HL-60 (cell line): Measurements from ENCODE around the gene SMCO3.

Experiments
- DNase-seq, 2 experiments: peaks; one replicate each; pipeline ENCODE4 v3.0.0-alpha.2; 2010 to 2020; ENCODE audit warnings: low read depth in 1 of 2, low spot score in 1 of 2
- H3K27ac ChIP-seq: fragments of 250-450 bp; sonication (Bioruptor Pico); replicated peaks from 2 replicates; pipeline ENCODE4 v1.5.1; 2020; ENCODE audit warnings: mild to moderate bottlenecking, moderate library complexity
- H3K27me3 ChIP-seq: fragments of 250-450 bp; sonication (Bioruptor Pico); 2 replicates; pipeline ENCODE4 v1.5.1; 2021; ENCODE audit warnings: mild to moderate bottlenecking, moderate library complexity; ENCODE audit not compliant: insufficient read depth, poor library complexity, severe bottlenecking
- H3K4me3 ChIP-seq: replicated peaks from 2 replicates; pipeline ENCODE4 v1.5.1; 2011; ENCODE audit warnings: mild to moderate bottlenecking, control low read depth, low read length; ENCODE audit not compliant: insufficient read depth
- GABPA ChIP-seq: IDR thresholded peaks from 2 replicates; pipeline ENCODE4 v1.6.1; 2012; ENCODE audit warnings: low read depth
- POLR2AphosphoS5 ChIP-seq: IDR thresholded peaks from 2 replicates; pipeline ENCODE4 v1.6.1; 2012; ENCODE audit warnings: low read depth
- SPI1 ChIP-seq: IDR thresholded peaks from 2 replicates; pipeline ENCODE4 v1.6.1; 2012; ENCODE audit warnings: low read depth, mild to moderate bottlenecking, borderline replicate concordance
- TF ChIP-seq, protein P1 (sequence below): IDR thresholded peaks from one replicate; pipeline ENCODE4 v1.5.1; 2011; ENCODE audit warnings: low read length, control low read depth, inconsistent platforms; ENCODE audit not compliant: insufficient read depth
- TF ChIP-seq, protein P2 (sequence below): IDR thresholded peaks from 2 replicates; pipeline ENCODE4 v1.6.1; 2012; ENCODE audit warnings: low read depth; ENCODE audit not compliant: insufficient replicate concordance

Gene SMCO3

DNA sequence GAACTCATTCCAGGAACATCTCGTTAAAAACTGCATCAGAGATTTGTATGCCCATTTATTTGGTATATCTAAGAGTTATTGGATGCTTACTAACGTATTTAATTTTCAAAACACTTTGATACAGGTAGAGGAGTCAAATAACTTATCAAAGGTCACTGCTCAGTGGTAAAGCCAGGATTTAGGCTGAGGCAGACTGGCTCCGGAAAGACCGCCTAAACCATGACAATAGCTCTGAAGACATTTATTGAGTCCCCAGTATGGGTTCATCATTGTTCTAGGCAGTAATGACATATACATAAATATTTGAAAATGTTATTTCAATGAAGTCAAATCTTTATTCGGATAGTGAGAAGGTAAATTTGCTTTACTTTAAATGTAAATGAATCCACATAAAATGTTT is 41.0 kb downstream of the SMCO3 start:
- Histone ChIP-seq H3K27ac (no peak overlapping the region), H3K27me3 (no peaks in the 10 kb centered on the region), H3K4me3 (no peak overlapping the region)
- no peak for TF ChIP-seq POLR2AphosphoS5
- TF ChIP-seq, protein P1, sequence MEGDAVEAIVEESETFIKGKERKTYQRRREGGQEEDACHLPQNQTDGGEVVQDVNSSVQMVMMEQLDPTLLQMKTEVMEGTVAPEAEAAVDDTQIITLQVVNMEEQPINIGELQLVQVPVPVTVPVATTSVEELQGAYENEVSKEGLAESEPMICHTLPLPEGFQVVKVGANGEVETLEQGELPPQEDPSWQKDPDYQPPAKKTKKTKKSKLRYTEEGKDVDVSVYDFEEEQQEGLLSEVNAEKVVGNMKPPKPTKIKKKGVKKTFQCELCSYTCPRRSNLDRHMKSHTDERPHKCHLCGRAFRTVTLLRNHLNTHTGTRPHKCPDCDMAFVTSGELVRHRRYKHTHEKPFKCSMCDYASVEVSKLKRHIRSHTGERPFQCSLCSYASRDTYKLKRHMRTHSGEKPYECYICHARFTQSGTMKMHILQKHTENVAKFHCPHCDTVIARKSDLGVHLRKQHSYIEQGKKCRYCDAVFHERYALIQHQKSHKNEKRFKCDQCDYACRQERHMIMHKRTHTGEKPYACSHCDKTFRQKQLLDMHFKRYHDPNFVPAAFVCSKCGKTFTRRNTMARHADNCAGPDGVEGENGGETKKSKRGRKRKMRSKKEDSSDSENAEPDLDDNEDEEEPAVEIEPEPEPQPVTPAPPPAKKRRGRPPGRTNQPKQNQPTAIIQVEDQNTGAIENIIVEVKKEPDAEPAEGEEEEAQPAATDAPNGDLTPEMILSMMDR = no peak
- TF ChIP-seq, protein P2, sequence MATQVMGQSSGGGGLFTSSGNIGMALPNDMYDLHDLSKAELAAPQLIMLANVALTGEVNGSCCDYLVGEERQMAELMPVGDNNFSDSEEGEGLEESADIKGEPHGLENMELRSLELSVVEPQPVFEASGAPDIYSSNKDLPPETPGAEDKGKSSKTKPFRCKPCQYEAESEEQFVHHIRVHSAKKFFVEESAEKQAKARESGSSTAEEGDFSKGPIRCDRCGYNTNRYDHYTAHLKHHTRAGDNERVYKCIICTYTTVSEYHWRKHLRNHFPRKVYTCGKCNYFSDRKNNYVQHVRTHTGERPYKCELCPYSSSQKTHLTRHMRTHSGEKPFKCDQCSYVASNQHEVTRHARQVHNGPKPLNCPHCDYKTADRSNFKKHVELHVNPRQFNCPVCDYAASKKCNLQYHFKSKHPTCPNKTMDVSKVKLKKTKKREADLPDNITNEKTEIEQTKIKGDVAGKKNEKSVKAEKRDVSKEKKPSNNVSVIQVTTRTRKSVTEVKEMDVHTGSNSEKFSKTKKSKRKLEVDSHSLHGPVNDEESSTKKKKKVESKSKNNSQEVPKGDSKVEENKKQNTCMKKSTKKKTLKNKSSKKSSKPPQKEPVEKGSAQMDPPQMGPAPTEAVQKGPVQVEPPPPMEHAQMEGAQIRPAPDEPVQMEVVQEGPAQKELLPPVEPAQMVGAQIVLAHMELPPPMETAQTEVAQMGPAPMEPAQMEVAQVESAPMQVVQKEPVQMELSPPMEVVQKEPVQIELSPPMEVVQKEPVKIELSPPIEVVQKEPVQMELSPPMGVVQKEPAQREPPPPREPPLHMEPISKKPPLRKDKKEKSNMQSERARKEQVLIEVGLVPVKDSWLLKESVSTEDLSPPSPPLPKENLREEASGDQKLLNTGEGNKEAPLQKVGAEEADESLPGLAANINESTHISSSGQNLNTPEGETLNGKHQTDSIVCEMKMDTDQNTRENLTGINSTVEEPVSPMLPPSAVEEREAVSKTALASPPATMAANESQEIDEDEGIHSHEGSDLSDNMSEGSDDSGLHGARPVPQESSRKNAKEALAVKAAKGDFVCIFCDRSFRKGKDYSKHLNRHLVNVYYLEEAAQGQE = no peak
- no peak for TF ChIP-seq GABPA
- no peak for TF ChIP-seq SPI1
- DNase-seq = no peak

- DNase-seq = peak in 1 of 2 experiments; percentile 37
- TF ChIP-seq, protein P2 = no peak
- Histone ChIP-seq H3K27me3 (no peaks in the 10 kb centered on the region), H3K27ac (no peak overlapping the region), H3K4me3 (no peak overlapping the region)
These were observed 42.3 kb downstream of the SMCO3 start for GRCh38 chr12:14771651-14772137.

DNA sequence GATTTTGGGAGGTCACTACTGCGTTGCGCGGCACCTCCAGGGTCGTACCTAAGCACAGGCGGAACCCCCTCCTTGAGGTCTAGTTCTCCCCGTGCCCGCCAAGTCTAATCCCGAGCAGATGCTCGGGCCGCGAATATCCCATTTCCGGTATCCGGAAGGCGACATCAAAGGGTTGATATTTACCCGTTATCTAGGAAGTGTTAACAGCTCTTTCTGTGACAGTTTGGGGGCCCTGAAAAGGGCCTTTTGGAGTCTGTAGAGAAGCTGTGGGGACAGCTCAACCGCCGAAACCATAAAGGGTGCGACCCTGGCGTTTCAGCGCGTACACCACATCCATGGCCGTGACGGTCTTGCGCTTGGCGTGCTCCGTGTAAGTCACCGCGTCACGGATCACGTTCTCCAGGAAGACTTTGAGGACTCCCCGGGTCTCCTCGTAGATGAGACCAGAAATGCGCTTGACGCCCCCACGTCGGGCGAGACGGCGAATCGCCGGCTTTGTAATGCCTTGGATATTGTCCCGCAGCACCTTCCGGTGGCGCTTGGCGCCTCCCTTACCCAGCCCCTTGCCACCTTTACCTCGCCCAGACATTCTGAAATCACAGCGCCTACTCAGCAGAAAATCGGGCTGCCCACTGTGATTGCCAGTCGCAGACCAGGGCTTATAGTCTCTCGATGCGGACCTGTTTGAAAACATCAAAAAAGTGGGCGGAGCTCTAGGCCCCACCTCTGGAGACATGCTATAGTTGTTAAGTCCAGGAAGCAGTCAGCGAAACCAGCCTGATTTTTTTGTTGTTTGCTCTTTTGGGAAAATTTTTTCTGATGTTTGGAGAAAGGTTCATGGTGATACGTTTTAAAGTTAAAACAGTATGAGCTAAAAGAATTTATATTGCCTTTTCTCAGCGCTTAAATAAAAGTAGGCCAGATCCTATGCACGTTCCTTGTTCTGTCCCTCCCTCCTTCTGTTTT is 43.2 kb downstream of the SMCO3 start:
- peak; percentile 75 to 87 for DNase-seq
- H3K27ac ChIP-seq = peak overlapping the region; percentile 57
- no peaks in the 10 kb centered on the region for H3K27me3 ChIP-seq
- TF ChIP-seq POLR2AphosphoS5 (no peak), GABPA (0 out of 2 replicates have a peak, but pooled peaks have one; percentile 19), SPI1 (no peak)
- TF ChIP-seq, protein P2 = no peak
- TF ChIP-seq, protein P1 = no peak
- H3K4me3 ChIP-seq = peak overlapping the region; percentile 78
